HG02763 (cell line): ENCODE results near the gene STK39.

Experiments
- ATAC-seq: cut with Tn5 transposase; IDR thresholded peaks from one replicate; pipeline ENCODE4 v1.9.1; 2021; ENCODE audit warnings: mild to moderate bottlenecking, moderate library complexity; ENCODE audit not compliant: unreplicated experiment

The STK39 gene

GRCh38 chr2:167941604-167942003 lies 305.8 kb downstream of the STK39 start:
- ATAC-seq, result no peak

GRCh38 chr2:167940734-167941507 lies 306.5 kb downstream of the STK39 start:
- ATAC-seq, result no peak

- no peak for ATAC-seq
These were observed 307.1 kb downstream of the STK39 start for GRCh38 chr2:167940346-167940725.

GRCh38 chr2:167939514-167940345 lies 307.7 kb downstream of the STK39 start:
- ATAC-seq, result no peak

GRCh38 chr2:167937403-167937802 lies 310.0 kb downstream of the STK39 start:
- ATAC-seq, result no peak

- no peak for ATAC-seq
These were observed 311.6 kb downstream of the STK39 start for GRCh38 chr2:167935803-167936110.

GRCh38 chr2:167933097-167933814 lies 314.1 kb downstream of the STK39 start:
- no peak for ATAC-seq

- no peak for ATAC-seq
These were observed 315.2 kb downstream of the STK39 start for GRCh38 chr2:167932123-167932693.

- no peak for ATAC-seq
These were observed 317.9 kb downstream of the STK39 start for GRCh38 chr2:167929484-167929883.

GRCh38 chr2:167928434-167928833 lies 319.0 kb downstream of the STK39 start:
- no peak for ATAC-seq

- ATAC-seq, result no peak
These were observed 321.6 kb downstream of the STK39 start for GRCh38 chr2:167925758-167926157.

GRCh38 chr2:167924556-167924955 lies 322.8 kb downstream of the STK39 start:
- no peak for ATAC-seq

- ATAC-seq, result no peak
These were observed 330.6 kb downstream of the STK39 start for GRCh38 chr2:167916756-167917155.

- ATAC-seq, result no peak
These were observed 332.4 kb downstream of the STK39 start for GRCh38 chr2:167914969-167915368.

- no peak for ATAC-seq
These were observed 338.6 kb downstream of the STK39 start for GRCh38 chr2:167908786-167909185.

- ATAC-seq, result no peak
These were observed 341.7 kb downstream of the STK39 start for GRCh38 chr2:167905668-167906067.
